GM20000 (cell line): Measurements from ENCODE around the gene DENND6B.

Source experiments
- DNase-seq: peaks from one replicate; pipeline ENCODE4 v3.0.0; 2012; ENCODE audit warnings: low spot score
- CTCF ChIP-seq: IDR thresholded peaks from 2 replicates; pipeline ENCODE4 v1.5.1; 2012; ENCODE audit warnings: mild to moderate bottlenecking, control low read depth; ENCODE audit errors: extremely low read depth, missing control alignments

DENND6B gene

DNA sequence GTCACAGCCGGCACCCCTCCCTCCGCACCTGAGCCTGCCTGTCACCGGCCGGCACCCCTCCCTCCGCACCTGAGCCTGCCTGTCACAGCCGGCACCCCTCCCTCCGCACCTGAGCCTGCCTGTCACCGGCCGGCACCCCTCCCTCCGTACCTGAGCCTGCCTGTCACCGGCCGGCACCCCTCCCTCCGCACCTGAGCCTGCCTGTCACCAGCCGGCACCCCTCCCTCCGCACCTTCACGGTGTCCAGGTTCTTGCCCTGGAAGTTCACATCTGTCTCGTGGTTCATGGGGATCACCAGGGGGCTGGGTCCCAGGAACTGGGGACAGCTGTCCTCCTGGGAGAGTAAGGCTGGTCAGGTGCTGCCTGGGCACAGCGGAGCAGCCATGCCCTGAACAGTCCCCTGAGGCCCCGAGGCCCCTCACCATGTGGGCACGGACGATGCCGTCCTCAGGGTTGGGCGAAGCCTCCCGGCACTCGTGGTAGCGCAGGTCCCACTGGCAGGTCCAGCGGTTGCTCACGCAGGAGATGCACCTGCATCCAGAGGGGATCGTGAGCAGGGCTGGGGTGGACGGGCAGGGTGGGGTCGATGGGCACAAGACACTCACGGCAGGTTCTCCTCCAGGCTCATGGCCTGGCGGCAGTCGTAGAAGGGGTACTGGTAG lies 41.1 kb downstream of the DENND6B start:
- no peak for DNase-seq
- no peak for TF ChIP-seq CTCF

GRCh38 chr22:50284479-50284878 lies 42.3 kb downstream of the DENND6B start:
- DNase-seq = no peak
- TF ChIP-seq CTCF = no peak

GRCh38 chr22:50283821-50284220 lies 43.0 kb downstream of the DENND6B start:
- no peak for TF ChIP-seq CTCF

GRCh38 chr22:50282361-50283155 lies 44.3 kb downstream of the DENND6B start:
- DNase-seq = no peak
- TF ChIP-seq CTCF = no peak

More at GRCh38 chr22:50283821-50284220, 43.0 kb downstream of the DENND6B start:
- no peak for DNase-seq

GRCh38 chr22:50281957-50282356 lies 44.9 kb downstream of the DENND6B start:
- DNase-seq = no peak
- no peak for TF ChIP-seq CTCF

- TF ChIP-seq CTCF = no peak
- no peak for DNase-seq
Measured at GRCh38 chr22:50281384-50281760, 45.4 kb downstream of the DENND6B start.

DNA sequence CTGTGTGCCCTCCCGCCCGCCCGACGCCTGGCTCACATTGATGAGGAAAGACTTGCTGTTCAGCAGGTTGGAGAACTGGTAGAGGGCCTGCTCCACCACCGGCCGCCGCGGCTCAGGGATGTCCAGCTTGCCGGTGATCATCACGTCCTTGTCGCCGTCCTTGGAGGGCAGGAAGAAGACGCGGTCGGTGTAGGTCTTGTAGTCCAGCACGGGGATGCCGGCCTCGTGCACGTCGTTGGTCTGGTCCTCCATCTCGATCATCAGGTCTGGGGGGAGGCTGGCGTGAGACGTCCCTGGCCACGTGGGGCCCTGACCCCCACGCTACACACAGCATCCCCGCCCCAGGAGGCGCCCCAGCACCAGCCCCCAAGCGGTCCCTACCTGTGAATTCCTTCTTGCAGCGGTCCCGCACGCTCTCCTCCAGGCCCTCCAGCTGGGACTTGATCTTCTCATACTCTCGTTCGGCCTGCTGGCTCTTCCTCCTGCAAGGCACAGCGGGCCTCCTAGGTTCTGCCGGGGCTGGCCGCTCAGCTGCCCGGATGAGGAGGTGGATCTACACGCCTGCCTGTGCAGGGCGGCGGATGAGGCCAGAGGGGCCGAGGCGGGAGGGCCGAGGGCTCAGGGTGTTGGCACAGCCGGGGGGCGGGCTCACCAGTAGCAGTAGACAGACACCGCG lies 46.0 kb downstream of the DENND6B start:
- TF ChIP-seq CTCF = no peak
- no peak for DNase-seq
